Measurements from ENCODE around the gene PNPLA7. TPM values are rescaled to one million over a fixed set of nuclear protein-coding genes. Genes with fewer than 3 reads are reported as not detected.

The PNPLA7 gene
- total RNA-seq, 1 experiment from 2014 or later, result 0.77 TPM

GRCh38 chr9:137479892-137480685, 70.1 kb downstream of the PNPLA7 start:
- H3K4me2 ChIP-seq (ENCODE audit: low read length), result no peak overlapping the region
- no peak overlapping the region for H3K4me3 ChIP-seq (ENCODE audit: low read length)
- H3K9me2 ChIP-seq (replicated peaks; ENCODE audit: low read length), result no peaks in the 10 kb centered on the region
- ChIA-PET POLR2A (ENCODE audit: unreplicated experiment) (no interaction called here), CTCF (no interaction called here)
- peaks cover 24% of the 10 kb centered on the region for H3K4me1 ChIP-seq (ENCODE audit: insufficient read depth, low read length)
- BruUV-seq (replicated peaks), result no TSS peak
- H3K9me3 ChIP-seq (ENCODE audit: low read length), result no peaks in the 10 kb centered on the region
- H3K36me3 ChIP-seq (ENCODE audit: low read depth, low read length), result no peaks in the 10 kb centered on the region
- no peaks in the 10 kb centered on the region for H3K27me3 ChIP-seq (ENCODE audit: low read length)
- ATAC-seq (no peak), DNase-seq (no peak)
- no peaks in the 10 kb centered on the region for H3F3A ChIP-seq (ENCODE audit: low read length, unreplicated experiment)
- no peak overlapping the region for H3K27ac ChIP-seq (ENCODE audit: low read length)
- no peak overlapping the region for H3K9ac ChIP-seq (ENCODE audit: low read length)
- no peak overlapping the region for H2AFZ ChIP-seq (ENCODE audit: low read length)
- no peaks in the 10 kb centered on the region for H4K20me1 ChIP-seq (ENCODE audit: low read length)
- TF ChIP-seq CTCF (conservative IDR thresholded peaks at IDR 0.05; ENCODE audit: low read depth, low read length) (no peak), EZH2 (IDR thresholded peaks at IDR 0.05; ENCODE audit: low read length, unreplicated experiment) (no peak), EZH2phosphoT487 (IDR thresholded peaks at IDR 0.05; ENCODE audit: borderline replicate concordance, low read length) (no peak)
- H3K79me2 ChIP-seq (ENCODE audit: low read length), result no peaks in the 10 kb centered on the region
- intact Hi-C loops (cut with micrococcal nuclease), result no loop called here

GRCh38 chr9:137478962-137479861, 71.0 kb downstream of the PNPLA7 start:
- Histone ChIP-seq H3K36me3 (ENCODE audit: low read depth, low read length) (no peaks in the 10 kb centered on the region), H3K27me3 (ENCODE audit: low read length) (no peaks in the 10 kb centered on the region), H3K9ac (ENCODE audit: low read length) (no peak overlapping the region), H3K4me3 (ENCODE audit: low read length) (no peak overlapping the region), H2AFZ (ENCODE audit: low read length) (no peak overlapping the region), H3K4me2 (ENCODE audit: low read length) (no peak overlapping the region), H4K20me1 (ENCODE audit: low read length) (no peaks in the 10 kb centered on the region), H3K27ac (ENCODE audit: low read length) (no peak overlapping the region), H3K9me3 (ENCODE audit: low read length) (no peaks in the 10 kb centered on the region), H3K9me2 (replicated peaks; ENCODE audit: low read length) (no peaks in the 10 kb centered on the region), H3F3A (ENCODE audit: low read length, unreplicated experiment) (no peaks in the 10 kb centered on the region), H3K79me2 (ENCODE audit: low read length) (no peaks in the 10 kb centered on the region), H3K4me1 (ENCODE audit: insufficient read depth, low read length) (peaks cover 24% of the 10 kb centered on the region)
- CTCF ChIA-PET, result no interaction called here
- ATAC-seq (no peak), DNase-seq (no peak)
- intact Hi-C loops (cut with micrococcal nuclease), result no loop called here
- no peak for TF ChIP-seq EZH2 (IDR thresholded peaks at IDR 0.05; ENCODE audit: low read length, unreplicated experiment)
- TF ChIP-seq EZH2phosphoT487 (IDR thresholded peaks at IDR 0.05; ENCODE audit: borderline replicate concordance, low read length), result no peak
- no peak for TF ChIP-seq CTCF (conservative IDR thresholded peaks at IDR 0.05; ENCODE audit: low read depth, low read length)
- POLR2A ChIA-PET (ENCODE audit: unreplicated experiment), result no interaction called here
- no TSS peak for BruUV-seq (replicated peaks)
